Activated CD8-positive, alpha-beta memory T cell treated with anti-CD3 and anti-CD28 coated beads, Interleukin-2, amount 50 U/mL, for 24 hours (primary cell): ENCODE data around the gene SUGCT.

Experiments used
- DNase-seq: peaks from one replicate; pipeline ENCODE4 v3.0.0-alpha.2; 2020; ENCODE audit errors: extremely low read depth

Gene SUGCT

GRCh38 chr7:40720416-40720815 is 585.6 kb downstream of the SUGCT start:
- DNase-seq: no peak

GRCh38 chr7:40721342-40721949 is 586.6 kb downstream of the SUGCT start:
- DNase-seq: no peak

- DNase-seq: no peak
Observed at GRCh38 chr7:40722242-40722641, 587.4 kb downstream of the SUGCT start.

GRCh38 chr7:40723829-40724228 is 589.0 kb downstream of the SUGCT start:
- DNase-seq: no peak

- DNase-seq: no peak
Observed at GRCh38 chr7:40726559-40726958, 591.8 kb downstream of the SUGCT start.

- DNase-seq: no peak
Observed at GRCh38 chr7:40733114-40733513, 598.3 kb downstream of the SUGCT start.

GRCh38 chr7:40733578-40733977 is 598.8 kb downstream of the SUGCT start:
- DNase-seq: no peak

GRCh38 chr7:40739257-40739656 is 604.5 kb downstream of the SUGCT start:
- no peak for DNase-seq

- DNase-seq: no peak
Observed at GRCh38 chr7:40742270-40742669, 607.5 kb downstream of the SUGCT start.

GRCh38 chr7:40746841-40747556 is 612.2 kb downstream of the SUGCT start:
- no peak for DNase-seq

GRCh38 chr7:40747856-40748255 is 613.1 kb downstream of the SUGCT start:
- DNase-seq: no peak

GRCh38 chr7:40749877-40750276 is 615.1 kb downstream of the SUGCT start:
- DNase-seq: no peak

- no peak for DNase-seq
Observed at GRCh38 chr7:40753455-40753854, 618.6 kb downstream of the SUGCT start.

GRCh38 chr7:40755438-40755837 is 620.6 kb downstream of the SUGCT start:
- DNase-seq: no peak

- no peak for DNase-seq
Observed at GRCh38 chr7:40757109-40757508, 622.3 kb downstream of the SUGCT start.

GRCh38 chr7:40758590-40758989 is 623.8 kb downstream of the SUGCT start:
- DNase-seq: no peak

GRCh38 chr7:40760293-40760964 is 625.6 kb downstream of the SUGCT start:
- DNase-seq: no peak

- DNase-seq: no peak
Observed at GRCh38 chr7:40760987-40761386, 626.2 kb downstream of the SUGCT start.

GRCh38 chr7:40761762-40762560 is 627.2 kb downstream of the SUGCT start:
- DNase-seq: no peak

- DNase-seq: no peak
Observed at GRCh38 chr7:40763319-40764287, 628.8 kb downstream of the SUGCT start.

- DNase-seq: no peak
Observed at GRCh38 chr7:40765639-40766038, 630.8 kb downstream of the SUGCT start.
